Muscle layer of duodenum (tissue), 2 donors: ENCODE results near the gene CKAP4.

Source experiments
- H3K27ac ChIP-seq: one replicate; pipeline ENCODE4 v1.7.0; 2013; ENCODE audit warnings: mild to moderate bottlenecking, low read length
- H3K27me3 ChIP-seq: one replicate; pipeline ENCODE4 v1.7.0; 2013; ENCODE audit warnings: low read depth, mild to moderate bottlenecking, control low read depth, low read length
- H3K36me3 ChIP-seq, 2 donors: one replicate each; pipeline ENCODE4 v1.7.0; 2013; ENCODE audit warnings: low read length in 2 of 2, control low read depth in 1 of 2, mild to moderate bottlenecking in 1 of 2; ENCODE audit not compliant: insufficient read depth in 2 of 2, control insufficient read depth in 1 of 2
- H3K4me1 ChIP-seq, 2 donors: one replicate each; pipeline ENCODE4 v1.7.0; 2013; ENCODE audit warnings: low read length in 2 of 2, mild to moderate bottlenecking in 2 of 2, control low read depth in 1 of 2, moderate library complexity in 1 of 2; ENCODE audit not compliant: insufficient read depth in 2 of 2, control insufficient read depth in 1 of 2
- H3K4me3 ChIP-seq, 2 donors: one replicate each; pipeline ENCODE4 v1.7.0; 2013; ENCODE audit warnings: low read length in 2 of 2, low read depth in 1 of 2, mild to moderate bottlenecking in 1 of 2
- H3K9me3 ChIP-seq, 2 donors: one replicate each; pipeline ENCODE4 v1.7.0; 2013; ENCODE audit warnings: low read length in 2 of 2, control low read depth in 1 of 2, mild to moderate bottlenecking in 1 of 2; ENCODE audit not compliant: control insufficient read depth in 1 of 2
- donor health status: healthy.

Gene CKAP4

GRCh38 chr12:106285982-106286381 is 38.2 kb upstream of the CKAP4 start:
- Histone ChIP-seq H3K27me3 (no peaks in the 10 kb centered on the region), H3K4me3 (no peak overlapping the region), H3K4me1 (no peaks in the 10 kb centered on the region), H3K27ac (no peak overlapping the region), H3K36me3 (no peaks in the 10 kb centered on the region), H3K9me3 (peaks cover 0 to 3% of the 10 kb centered on the region in 2 donors)

- Histone ChIP-seq H3K27me3 (no peaks in the 10 kb centered on the region), H3K4me3 (no peak overlapping the region), H3K36me3 (no peaks in the 10 kb centered on the region), H3K9me3 (peaks cover 0 to 3% of the 10 kb centered on the region in 2 donors), H3K4me1 (no peaks in the 10 kb centered on the region), H3K27ac (no peak overlapping the region)
Observed at GRCh38 chr12:106284358-106285105, 36.7 kb upstream of the CKAP4 start.

- Histone ChIP-seq H3K27ac (no peak overlapping the region), H3K9me3 (peaks cover 0 to 3% of the 10 kb centered on the region in 2 donors), H3K27me3 (no peaks in the 10 kb centered on the region), H3K4me3 (no peak overlapping the region), H3K4me1 (no peaks in the 10 kb centered on the region), H3K36me3 (no peaks in the 10 kb centered on the region)
Observed at GRCh38 chr12:106282457-106283097, 34.8 kb upstream of the CKAP4 start.

- H3K27me3 ChIP-seq: no peaks in the 10 kb centered on the region
- H3K4me1 ChIP-seq: no peaks in the 10 kb centered on the region
- peaks cover 0 to 3% of the 10 kb centered on the region in 2 donors for H3K9me3 ChIP-seq
- no peaks in the 10 kb centered on the region for H3K36me3 ChIP-seq
- no peak overlapping the region for H3K27ac ChIP-seq
- H3K4me3 ChIP-seq: no peak overlapping the region
Observed at GRCh38 chr12:106281804-106282203, 34.0 kb upstream of the CKAP4 start.

- no peaks in the 10 kb centered on the region for H3K27me3 ChIP-seq
- H3K27ac ChIP-seq: no peak overlapping the region
- no peaks in the 10 kb centered on the region for H3K36me3 ChIP-seq
- H3K9me3 ChIP-seq: peaks cover 0 to 3% of the 10 kb centered on the region in 2 donors
- no peaks in the 10 kb centered on the region for H3K4me1 ChIP-seq
- H3K4me3 ChIP-seq: no peak overlapping the region
Observed at GRCh38 chr12:106281056-106281782, 33.4 kb upstream of the CKAP4 start.

- no peaks in the 10 kb centered on the region for H3K27me3 ChIP-seq
- H3K4me1 ChIP-seq: no peaks in the 10 kb centered on the region
- H3K4me3 ChIP-seq: no peak overlapping the region
- peaks cover 0 to 3% of the 10 kb centered on the region in 2 donors for H3K9me3 ChIP-seq
- H3K36me3 ChIP-seq: no peaks in the 10 kb centered on the region
- H3K27ac ChIP-seq: no peak overlapping the region
Observed at GRCh38 chr12:106280106-106280505, 32.3 kb upstream of the CKAP4 start.

- Histone ChIP-seq H3K27ac (no peak overlapping the region), H3K36me3 (no peaks in the 10 kb centered on the region), H3K27me3 (no peaks in the 10 kb centered on the region), H3K9me3 (no peaks in the 10 kb centered on the region), H3K4me1 (no peaks in the 10 kb centered on the region), H3K4me3 (no peak overlapping the region)
Observed at GRCh38 chr12:106276032-106276740, 28.4 kb upstream of the CKAP4 start.

GRCh38 chr12:106275458-106275857 is 27.6 kb upstream of the CKAP4 start:
- Histone ChIP-seq H3K27ac (no peak overlapping the region), H3K4me3 (no peak overlapping the region), H3K4me1 (no peaks in the 10 kb centered on the region), H3K27me3 (no peaks in the 10 kb centered on the region), H3K9me3 (no peaks in the 10 kb centered on the region), H3K36me3 (no peaks in the 10 kb centered on the region)

GRCh38 chr12:106274575-106275121 is 26.8 kb upstream of the CKAP4 start:
- no peaks in the 10 kb centered on the region for H3K27me3 ChIP-seq
- H3K9me3 ChIP-seq: no peaks in the 10 kb centered on the region
- H3K4me1 ChIP-seq: no peaks in the 10 kb centered on the region
- H3K27ac ChIP-seq: no peak overlapping the region
- H3K4me3 ChIP-seq: no peak overlapping the region
- H3K36me3 ChIP-seq: no peaks in the 10 kb centered on the region

DNA sequence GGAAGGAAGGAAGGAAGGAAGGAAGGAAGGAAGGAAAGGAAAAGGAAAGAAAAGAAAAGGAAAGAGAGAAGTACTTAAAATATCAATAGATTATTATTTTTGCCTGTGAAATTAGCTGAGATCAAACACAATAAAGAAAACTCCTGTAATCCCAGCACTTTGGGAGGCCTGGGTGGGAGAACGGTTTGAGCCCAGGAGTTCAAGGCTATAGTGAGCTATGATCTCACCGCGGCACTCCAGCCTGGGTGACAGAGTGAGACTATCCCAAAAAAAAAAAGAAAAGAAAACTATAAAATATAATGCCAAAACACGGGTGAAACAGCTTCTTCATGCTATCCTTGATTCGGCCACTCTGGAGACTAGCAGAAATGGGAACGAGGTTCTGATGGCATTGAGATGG is 26.2 kb upstream of the CKAP4 start:
- Histone ChIP-seq H3K9me3 (no peaks in the 10 kb centered on the region), H3K4me3 (no peak overlapping the region), H3K4me1 (no peaks in the 10 kb centered on the region), H3K27me3 (no peaks in the 10 kb centered on the region), H3K36me3 (no peaks in the 10 kb centered on the region), H3K27ac (no peak overlapping the region)

DNA sequence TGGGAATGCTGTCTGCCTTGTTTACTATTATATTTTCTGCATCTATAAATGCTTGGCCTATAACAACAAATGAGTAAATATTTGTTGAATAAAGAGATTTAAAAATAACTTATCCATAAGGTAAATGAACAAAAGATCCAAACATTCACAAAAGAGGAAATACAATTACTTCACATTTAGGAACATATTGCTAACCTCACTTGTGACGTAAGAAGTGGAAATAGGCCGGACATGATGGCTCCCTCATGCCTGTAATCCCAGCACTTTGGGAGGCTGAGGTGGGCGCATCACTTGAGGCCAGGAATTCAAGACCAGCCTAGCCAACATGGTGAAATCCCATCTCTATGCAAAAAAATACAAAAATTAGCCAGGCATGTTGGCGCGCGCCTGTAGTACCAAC is 25.7 kb upstream of the CKAP4 start:
- Histone ChIP-seq H3K36me3 (no peaks in the 10 kb centered on the region), H3K4me1 (no peaks in the 10 kb centered on the region), H3K27me3 (no peaks in the 10 kb centered on the region), H3K9me3 (no peaks in the 10 kb centered on the region), H3K4me3 (no peak overlapping the region), H3K27ac (no peak overlapping the region)
